SW480 (cell line): ENCODE data around the gene PPHLN1.

ENCODE experiments used
- DNase-seq: peaks from one replicate; pipeline ENCODE4 v3.0.0-alpha.2; 2016; ENCODE audit warnings: low spot score

PPHLN1 gene, protein sequence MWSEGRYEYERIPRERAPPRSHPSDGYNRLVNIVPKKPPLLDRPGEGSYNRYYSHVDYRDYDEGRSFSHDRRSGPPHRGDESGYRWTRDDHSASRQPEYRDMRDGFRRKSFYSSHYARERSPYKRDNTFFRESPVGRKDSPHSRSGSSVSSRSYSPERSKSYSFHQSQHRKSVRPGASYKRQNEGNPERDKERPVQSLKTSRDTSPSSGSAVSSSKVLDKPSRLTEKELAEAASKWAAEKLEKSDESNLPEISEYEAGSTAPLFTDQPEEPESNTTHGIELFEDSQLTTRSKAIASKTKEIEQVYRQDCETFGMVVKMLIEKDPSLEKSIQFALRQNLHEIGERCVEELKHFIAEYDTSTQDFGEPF

DNA sequence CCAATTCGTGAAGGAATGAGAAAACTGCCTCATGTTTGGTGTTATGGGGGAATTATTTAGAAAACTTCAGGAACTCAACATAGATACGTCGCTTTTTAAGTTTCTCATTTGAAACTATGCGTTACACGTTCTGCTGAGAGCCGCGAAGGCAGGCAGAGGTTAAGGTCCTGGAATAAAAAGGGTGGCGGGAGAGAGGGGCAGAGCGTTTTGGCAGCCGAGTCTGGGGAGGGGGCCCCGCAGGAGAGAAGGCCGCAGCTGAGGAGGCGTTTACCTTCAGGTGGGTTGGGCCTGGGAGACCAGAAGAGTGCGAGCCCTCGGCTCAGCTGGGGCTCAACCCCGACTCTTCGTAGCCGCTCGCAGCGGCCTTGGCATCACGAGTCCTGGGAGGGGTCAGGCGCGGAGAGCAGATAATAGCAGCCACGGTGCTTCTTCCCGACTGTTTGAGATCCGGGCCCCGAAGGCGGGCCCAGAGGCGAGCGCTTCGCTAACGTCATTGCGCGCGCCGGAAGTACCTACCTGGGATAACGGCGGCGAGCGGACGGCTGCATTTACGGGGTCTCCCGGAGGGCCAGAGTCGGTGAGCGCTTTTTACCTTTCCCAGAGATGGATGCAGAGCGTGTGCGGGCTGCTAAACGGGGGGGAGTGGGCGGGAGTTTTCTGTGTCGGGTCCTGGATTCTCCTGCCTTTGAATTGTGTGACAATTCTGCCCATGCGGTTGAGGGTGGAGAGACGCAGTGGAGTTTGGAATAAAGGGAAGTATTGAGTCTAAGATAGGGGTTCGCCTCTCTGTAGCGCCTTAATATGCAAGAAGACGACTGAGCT, at the start of gene PPHLN1, which contains the start of gene ZCRB1:
TSS of gene PPHLN1 (plus strand) at position 515 of the 822 bp plus-strand sequence. CDS start 9,736 bp downstream, outside the sequence.
TSS of gene ZCRB1 (minus strand) at position 442 of the 822 bp plus-strand sequence. CDS start 1,992 bp downstream, outside the sequence.
- DNase-seq, result peak; percentile 84

DNA sequence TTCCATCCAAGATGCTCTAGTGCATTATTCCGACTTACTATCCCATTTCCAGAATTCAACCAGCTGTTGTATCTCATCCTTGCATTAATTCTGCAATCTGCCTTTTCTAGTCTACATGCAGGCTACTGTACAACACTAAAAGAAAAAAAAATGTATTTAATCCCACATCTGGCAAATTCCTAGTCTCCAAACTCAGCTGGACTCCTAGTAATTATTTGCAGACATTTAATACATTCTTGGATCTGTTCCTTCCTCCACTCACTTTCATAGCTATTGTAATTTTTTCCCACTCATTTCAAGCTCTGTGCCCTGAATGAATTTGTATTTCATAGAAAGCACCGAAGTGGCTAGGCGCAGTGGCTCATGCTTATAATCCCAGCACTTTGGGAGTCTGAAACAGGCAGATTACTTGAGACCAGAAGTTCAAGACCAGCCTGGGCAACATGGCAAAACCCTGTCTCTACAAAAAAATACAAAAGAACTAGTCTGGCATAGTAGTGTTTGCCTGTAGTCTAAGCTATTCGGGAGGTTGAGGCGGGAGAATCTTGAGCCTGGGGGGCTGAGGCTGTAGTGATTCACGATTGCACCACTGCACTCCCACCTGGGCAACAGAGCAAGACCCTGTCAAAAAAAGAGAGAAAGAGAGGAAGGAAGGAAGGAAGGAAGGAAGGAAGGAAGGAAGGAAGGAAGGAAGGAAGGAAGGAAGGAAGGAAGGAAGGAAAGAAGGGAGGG, 48.4 kb upstream of the PPHLN1 start:
- no peak for DNase-seq

DNA sequence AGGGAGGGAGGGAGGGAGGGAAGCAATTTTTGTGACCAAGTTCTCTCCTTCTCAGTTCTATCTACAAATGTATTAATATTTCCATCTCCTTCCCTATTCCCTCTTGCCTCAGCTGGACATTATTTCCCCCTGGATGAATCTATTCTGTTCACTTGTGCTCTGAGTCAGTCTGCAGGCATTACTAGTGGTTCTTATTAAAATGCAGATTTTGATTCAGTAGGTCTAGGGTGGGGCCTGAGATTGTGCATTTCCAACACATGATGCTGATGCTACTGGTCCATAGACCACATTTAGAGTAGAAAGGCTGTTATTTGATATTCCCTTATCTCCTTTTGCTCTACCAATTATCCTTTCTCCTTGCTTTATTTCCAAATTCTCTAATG, 47.8 kb upstream of the PPHLN1 start:
- DNase-seq, result no peak

DNA sequence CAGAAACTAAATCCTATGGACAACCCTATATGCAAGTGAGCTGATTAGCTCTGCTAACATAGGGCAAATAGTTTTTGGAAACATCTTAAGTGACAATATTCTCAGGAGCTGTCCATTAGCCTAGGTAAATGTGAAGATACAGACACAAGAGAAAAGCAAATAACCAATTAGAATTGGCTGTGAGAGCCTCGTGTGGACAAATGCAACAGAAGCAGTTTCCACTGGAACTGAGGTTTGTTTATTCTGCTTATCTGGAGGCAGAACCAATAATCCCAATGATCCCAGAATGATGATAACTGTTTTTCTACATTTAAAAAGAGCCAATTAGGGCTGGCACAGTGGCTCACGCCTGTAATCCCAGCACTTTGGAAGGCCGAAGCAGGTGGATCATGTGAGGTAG, 44.7 kb upstream of the PPHLN1 start:
- DNase-seq, result no peak

DNA sequence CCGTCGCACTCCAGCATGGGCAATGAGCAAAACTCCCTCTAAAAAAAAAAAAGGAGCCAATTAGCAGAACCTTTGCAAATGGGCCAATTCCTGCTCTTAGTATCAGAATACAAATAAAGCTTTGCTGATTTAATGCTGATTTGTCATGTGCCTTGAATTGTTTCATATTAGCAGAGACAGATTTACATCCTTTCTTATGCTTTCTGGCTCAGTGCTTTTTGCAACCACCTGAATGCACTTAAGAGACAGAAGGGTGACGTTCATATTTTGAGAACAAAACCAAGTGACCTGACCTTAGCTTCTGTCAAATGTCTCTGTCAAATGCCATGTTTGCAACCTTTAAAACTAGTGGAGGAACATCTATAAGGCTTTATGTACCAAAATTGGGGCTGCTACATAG, 44.1 kb upstream of the PPHLN1 start:
- no peak for DNase-seq

DNA sequence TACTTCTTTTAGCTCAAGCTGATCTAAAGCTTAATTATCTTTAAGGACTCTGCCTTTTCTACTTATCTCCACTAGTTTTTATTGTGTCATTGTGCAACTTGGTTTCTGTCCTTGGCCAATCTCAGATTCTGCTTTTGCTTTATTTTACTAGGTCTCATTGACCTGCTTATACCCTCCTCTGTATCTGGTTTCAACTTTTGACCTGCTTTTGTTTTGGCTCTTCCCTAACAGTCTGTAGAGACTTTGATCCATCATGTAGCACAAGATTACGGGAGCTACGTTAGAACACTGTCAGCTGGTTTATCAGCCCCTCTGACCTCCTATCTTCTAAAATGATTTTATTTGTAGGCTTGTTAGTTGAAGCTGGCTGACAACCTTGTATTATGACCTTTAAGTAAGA, 43.7 kb upstream of the PPHLN1 start:
- DNase-seq, result no peak

DNA sequence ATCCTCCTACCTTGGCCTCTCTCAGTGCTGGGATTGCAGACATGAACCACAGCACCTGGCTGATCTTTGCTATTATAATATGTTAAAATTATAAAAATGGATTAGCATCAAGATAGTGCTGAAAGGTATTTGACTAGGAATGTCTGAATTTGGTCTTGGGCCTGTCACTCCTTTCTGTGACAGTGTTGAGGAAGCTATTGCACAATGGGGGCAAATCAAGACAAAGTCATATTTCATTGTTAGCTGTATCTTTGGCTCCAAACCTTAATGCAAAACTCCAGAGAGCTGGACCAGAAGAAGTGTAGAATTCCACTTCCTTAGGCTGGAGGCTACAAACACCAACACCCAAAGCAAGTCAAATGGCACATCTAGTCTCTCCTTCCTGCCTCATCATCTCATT, 42.2 kb upstream of the PPHLN1 start:
- DNase-seq, result no peak

DNA sequence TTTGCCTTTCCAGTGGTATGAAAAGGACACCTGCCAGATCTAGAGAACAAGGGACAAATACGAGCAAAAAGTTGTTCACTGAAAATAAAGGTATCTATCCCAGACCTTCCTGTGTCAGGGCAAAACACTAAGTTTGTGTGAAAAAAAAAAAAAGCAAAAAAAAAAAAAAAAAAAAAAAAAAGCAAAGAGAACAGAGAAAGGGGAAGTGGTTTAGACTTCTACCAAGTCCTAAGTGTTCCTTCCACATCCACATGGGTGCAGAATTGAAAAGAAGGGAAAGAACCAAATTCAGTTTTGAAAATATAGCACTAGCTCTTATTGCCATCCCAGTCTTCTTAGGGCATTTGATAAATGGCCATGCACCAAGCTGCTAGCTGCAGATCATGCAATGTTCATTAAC, 41.8 kb upstream of the PPHLN1 start:
- DNase-seq, result no peak

DNA sequence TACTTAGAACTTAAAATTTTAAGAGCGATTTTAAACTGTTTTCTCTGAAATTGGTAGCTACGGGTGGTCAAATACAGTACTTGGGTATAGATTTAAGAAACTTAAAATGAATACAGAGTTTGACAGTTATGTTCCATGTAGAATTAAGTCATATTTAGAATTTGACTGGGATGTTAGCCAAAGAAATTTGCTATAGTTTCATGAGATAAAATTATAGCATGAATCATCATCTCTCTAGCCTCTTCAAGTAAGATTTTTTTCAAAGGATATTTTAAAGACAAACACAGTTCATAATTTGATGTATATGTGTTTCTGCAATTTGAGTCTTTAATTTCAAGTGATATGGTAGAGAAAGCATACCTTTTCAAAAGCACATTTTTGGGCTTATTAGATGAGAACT, 41.1 kb upstream of the PPHLN1 start:
- no peak for DNase-seq

DNA sequence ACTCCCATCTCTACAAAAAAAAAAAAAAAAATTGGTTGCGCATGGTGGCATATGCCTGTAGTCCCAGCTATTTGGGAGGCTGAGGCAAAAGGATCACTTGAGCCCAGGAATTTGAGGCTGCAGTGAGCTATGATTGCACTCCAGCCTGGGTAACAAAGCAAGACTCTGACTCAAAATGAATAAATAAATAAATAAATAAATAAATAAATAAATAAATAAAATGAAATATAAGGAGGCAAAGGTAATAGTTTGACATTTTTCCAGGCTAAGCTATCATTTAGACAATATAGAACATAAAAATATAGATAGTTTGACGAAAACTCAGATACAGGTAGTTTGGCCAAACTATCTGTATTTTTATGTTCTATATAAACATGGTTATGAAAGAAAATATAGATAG, 40.5 kb upstream of the PPHLN1 start:
- DNase-seq, result no peak

DNA sequence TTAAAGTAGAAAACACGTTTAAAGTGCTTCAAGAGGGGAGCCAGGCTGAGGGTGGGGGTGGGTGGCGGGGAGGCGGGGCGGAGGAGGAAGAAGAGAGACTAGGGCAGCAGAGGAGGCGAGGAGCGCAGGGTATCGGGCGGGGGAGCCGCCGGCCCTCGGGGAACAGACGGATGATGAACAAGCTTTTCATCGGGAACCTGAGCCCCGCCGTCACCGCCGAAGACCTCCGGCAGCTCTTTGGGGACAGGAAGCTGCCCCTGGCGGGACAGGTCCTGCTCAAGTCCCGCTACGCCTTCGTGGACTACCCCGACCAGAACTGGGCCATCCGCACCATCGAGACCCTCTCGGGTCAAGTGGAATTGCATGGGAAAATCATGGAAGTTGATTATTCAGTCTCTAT, 39.2 kb upstream of the PPHLN1 start:
- DNase-seq, result no peak

DNA sequence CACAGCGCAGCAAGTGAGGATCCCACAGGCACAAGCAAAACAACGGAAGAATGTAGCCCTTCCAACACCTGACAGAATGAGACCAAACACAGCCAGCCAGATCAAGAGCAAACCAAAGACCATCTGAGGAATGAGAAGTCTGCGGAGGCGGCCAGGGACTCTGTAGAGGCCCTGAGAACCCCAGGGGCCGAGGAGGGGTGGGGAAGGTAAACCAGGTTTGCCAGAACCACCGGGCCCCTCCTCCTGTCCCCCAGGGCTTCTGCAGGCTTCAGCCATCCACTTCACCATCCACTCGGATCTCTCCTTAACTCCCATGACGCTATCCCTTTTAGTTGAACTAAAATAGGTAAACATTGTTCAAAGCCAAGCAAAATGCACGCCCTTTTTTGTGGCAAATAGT, 37.4 kb upstream of the PPHLN1 start:
- DNase-seq, result no peak

DNA sequence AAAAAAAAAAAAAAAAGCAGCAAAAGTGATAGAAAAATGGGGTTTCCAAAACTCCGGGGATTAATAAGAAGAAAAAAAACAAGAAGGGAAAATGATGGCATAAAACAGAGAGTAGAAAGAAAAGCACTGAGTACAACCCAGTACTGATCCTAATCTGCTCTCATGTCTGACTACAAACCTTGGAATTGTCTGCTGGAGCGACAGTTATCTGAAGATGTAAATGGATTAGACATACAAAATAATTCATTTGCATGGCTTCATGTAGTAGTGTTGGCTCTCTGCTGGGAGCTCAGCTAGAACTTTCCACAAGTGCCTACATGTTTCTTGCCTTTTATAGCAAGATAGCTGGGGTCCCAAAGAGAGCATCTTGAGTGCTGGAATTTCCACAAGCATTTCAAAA, 34.3 kb upstream of the PPHLN1 start:
- DNase-seq, result no peak

DNA sequence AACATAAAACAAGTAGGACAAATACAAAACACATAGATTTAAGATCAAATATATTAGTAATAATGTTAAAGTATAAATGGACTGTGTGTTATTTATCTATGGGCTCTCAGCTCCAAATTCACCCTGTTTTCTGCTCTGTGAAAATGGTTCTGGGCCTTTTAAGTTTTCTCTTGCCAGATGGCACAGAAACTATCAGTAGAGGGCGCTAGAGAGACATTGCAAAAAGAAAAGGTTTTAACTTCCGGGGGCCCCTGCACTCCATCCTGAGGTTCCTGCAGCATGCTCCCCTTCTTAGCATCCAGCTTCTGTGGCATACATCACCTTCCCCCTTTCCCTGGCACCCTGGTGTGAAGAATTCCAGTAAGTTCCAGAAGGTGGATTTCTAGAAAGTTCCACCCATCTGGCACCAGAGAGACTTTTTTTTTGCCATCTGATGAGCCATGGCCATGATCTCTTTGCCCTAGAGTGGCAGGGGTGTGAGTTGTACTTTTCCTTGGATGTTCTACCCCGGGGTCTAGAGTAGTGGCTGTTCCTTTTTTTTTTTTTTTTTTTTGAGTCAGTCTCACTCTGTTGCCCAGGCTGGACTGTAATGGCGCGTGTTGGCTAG, 29.4 kb upstream of the PPHLN1 start:
- DNase-seq, result no peak

DNA sequence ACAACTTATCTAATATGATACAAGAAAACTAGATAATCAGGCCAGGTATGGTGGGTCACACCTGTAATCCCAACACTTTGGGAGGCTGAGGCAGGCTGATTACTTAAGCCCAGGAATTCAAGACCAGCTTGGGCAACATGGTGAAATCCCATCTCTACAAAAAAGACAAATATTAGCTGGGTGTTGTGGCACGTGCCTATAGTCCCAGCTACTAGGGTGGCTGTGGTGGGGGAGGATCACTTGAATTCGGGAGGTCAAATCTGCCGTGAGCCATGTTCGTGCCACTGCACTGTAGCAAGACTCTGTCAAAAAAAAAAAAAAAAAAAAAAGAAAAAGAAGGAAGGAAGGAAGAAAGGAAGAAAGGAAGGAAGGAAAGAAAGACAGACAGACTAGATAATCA, 27.1 kb upstream of the PPHLN1 start:
- DNase-seq, result no peak

DNA sequence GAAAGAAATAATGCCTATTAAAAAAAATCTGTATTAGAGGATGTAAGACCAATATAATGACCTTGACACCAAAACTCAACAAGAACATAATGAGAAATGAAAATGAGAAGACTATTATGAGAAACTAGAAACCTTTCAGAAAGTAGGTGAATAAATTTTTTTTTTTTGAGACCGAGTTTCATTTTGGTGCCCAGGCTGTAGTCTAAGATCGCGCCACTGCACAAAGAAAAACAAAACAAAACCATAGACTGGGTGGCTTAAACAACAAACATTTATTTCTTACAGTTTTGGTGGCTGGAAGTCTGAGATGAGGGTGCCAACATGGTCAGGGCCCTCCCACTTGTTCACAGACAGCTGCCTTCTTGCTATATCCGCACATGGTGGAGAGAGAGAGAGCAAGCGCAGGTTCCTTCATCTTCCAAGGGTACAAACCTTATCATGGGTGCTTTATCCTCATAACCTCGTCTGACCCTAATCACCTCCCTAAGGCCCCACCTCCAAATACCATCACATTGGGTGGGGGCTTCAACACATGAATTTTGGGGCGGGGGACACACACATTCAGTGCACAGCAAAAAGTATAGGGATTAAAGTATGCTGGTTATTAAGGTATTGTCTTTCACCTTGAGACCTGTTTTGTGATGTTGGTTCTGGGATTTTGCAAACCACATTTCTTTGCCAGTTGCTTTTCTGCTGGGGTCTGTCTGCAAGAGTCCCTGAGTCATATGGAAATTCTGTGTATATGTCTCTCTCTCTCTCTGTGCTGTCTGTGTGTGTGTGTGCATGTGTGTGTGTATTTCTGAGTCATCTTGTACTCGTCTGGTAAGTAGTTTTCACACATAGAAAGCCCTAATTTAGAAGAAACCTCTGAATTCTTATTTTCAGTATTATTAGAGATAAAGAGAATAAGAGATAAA, 26.3 kb upstream of the PPHLN1 start:
- peak; percentile 2 for DNase-seq

DNA sequence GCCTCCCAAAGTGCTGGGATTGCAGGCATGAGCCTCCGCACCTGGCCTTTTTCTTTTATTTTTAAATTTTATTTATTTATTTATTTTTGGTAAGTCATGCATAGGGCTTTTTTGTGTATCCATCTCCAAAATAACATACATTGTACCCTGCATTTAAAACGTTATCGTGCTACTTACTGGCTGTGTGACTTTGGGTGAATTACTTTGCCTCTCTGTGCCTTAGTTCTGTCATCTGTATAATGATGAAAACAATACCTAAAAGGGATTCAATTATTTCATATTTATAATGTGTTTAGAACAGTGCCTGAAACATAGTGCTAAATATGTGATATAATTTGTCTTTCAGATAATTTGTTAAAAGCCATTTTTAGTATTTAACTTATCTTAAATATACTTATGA, 19.7 kb upstream of the PPHLN1 start:
- no peak for DNase-seq

DNA sequence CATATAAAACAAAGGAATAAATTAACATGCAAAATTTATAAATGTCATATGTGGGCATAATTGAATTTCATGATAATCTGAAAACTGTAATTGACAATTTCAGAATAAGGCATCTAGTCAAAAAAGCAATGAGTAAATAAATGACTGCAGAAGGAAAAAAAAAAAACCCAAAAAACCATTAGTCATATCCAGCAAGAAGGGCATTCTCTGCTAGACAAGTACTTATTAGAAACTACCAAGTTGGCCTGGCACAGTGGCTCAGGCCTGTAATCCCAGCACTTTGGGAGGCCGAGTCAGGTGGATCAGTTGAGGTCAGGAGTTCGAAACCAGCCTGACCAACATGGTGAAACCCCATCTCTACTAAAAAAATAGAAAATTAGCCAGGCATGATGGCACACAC, 17.6 kb upstream of the PPHLN1 start:
- DNase-seq, result no peak

DNA sequence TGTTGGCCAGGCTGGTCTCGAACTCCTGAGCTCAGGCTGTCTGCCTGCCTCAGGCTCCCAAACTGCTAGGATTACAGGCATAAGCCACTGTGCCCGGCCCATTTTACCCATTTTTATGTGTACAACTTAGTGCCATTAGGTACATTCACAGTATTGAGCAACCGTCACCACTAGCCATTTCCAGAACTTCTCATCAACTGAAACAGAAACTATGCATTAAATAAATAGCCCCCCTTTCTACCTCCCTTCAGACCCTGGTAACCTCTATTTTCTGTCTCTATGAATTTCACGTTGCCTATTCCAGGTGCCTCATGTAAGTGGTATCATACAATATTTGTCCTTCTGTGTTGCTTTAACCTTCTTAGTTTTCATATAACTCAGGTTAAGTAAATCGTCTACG, 16.0 kb upstream of the PPHLN1 start:
- no peak for DNase-seq

DNA sequence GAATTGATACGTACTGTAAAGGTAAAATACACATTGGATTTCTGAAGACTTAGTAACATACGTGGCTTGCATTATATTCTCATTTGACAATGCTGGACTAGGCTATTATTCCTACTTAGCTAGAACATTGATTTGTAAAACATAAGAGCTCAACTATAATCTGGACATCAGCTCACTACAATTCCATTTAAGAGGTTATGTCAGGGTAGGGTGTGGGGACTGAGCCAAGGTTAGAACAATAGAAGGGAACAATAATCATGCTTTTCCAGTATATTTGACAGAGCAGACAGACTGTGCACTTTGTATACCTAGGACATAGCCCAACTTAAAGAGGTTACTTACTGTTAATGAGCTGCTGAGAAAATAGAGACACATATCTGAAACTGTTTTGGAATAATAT, 10.9 kb upstream of the PPHLN1 start:
- no peak for DNase-seq

DNA sequence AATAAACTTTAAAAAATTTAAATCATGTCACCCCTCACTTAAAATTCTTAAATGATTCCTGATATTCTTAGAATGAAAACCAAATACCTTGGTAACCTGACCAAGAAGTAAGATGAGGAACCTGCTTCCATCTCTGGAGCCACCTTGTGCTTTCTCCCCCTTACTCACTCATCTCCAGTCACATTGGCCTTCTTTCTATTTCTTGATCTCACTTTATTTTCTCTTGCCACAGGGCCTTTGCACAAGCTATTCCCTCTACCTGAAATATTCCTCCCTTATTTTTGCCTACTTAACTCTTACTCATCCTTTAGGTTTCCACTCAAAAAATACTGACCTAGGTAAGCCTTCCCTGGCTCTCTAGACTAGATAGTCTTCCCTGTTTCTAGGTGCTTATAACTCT, 5.2 kb upstream of the PPHLN1 start:
- no peak for DNase-seq
